Liver (tissue), 3 donors: Measurements from ENCODE around the gene OR2W1.

Experiments
- CTCF ChIP-seq: fragments of 150-350 bp; IDR thresholded peaks from 2 replicates; pipeline ENCODE4 v1.5.1; 2017; ENCODE audit warnings: improper control_type of control experiment, low read depth, low read length; ENCODE audit not compliant: missing input control
- FOXA2 ChIP-seq: IDR thresholded peaks from 2 replicates; pipeline ENCODE4 v1.6.1; 2016; ENCODE audit warnings: antibody characterized with exemption
- GABPA ChIP-seq, 2 donors: IDR thresholded peaks in 1 of 2; conservative IDR thresholded peaks in 1 of 2; 2 replicates each; pipeline ENCODE4 v1.6.1; 2016; ENCODE audit warnings: antibody characterized with exemption in 2 of 2, mild to moderate bottlenecking in 1 of 2, moderate library complexity in 1 of 2
- MAX ChIP-seq: IDR thresholded peaks from 2 replicates; pipeline ENCODE4 v1.6.1; 2016; ENCODE audit warnings: antibody characterized with exemption
- REST ChIP-seq: IDR thresholded peaks from 2 replicates; pipeline ENCODE4 v1.6.1; 2016; ENCODE audit warnings: antibody characterized with exemption, mild to moderate bottlenecking
- RXRA ChIP-seq, 2 donors: IDR thresholded peaks; 2 replicates each; pipeline ENCODE4 v1.6.1; 2017 to 2018; ENCODE audit warnings: antibody characterized with exemption in 2 of 2, mild to moderate bottlenecking in 1 of 2
- TAF1 ChIP-seq: conservative IDR thresholded peaks from 2 replicates; pipeline ENCODE4 v1.6.1; 2016; ENCODE audit warnings: antibody characterized with exemption, mild to moderate bottlenecking
- YY1 ChIP-seq: IDR thresholded peaks from 2 replicates; pipeline ENCODE4 v1.6.1; 2016; ENCODE audit warnings: antibody characterized with exemption, mild to moderate bottlenecking
- ZBTB33 ChIP-seq: IDR thresholded peaks from 2 replicates; pipeline ENCODE4 v1.6.1; 2016; ENCODE audit warnings: antibody characterized with exemption
- donor health status: healthy.
- donor health status: healthy.

- TF ChIP-seq ZBTB33: no peak
- no peak for TF ChIP-seq YY1
- TF ChIP-seq CTCF: no peak
- TF ChIP-seq FOXA2: no peak
- no peak for TF ChIP-seq MAX
- TF ChIP-seq REST: no peak
- no peak for TF ChIP-seq RXRA (IDR thresholded peaks at IDR 0.05)
- TF ChIP-seq GABPA (IDR thresholded peaks at IDR 0.05 in 1 of 2, conservative IDR thresholded peaks at IDR 0.05 in 1 of 2): no peak
- TF ChIP-seq TAF1: no peak
Measured at GRCh38 chr6:29011276-29011734, 33.7 kb downstream of the OR2W1 start.
